K562 (cell line): ENCODE results near the gene CD19. TPM values are rescaled to one million over a fixed set of nuclear protein-coding genes. Genes with fewer than 3 reads are reported as not detected.

ENCODE experiments used
- CBX8 ChIP-seq: fragments of 200-600 bp; sonication (generic); IDR thresholded peaks from 2 replicates; pipeline ENCODE4 v1.6.1; 2012; ENCODE audit warnings: borderline replicate concordance, mixed run types, low read depth, mild to moderate bottlenecking, moderate library complexity, mixed read lengths, low read length, control low read depth, inconsistent platforms; ENCODE audit not compliant: poor library complexity, severe bottlenecking; ENCODE audit errors: extremely low read depth
- CREBBP ChIP-seq: IDR thresholded peaks from one replicate; pipeline ENCODE4 v1.6.1; 2012; ENCODE audit warnings: low read depth, mild to moderate bottlenecking, control low read depth, inconsistent platforms, low read length
- ETS2 ChIP-seq: IDR thresholded peaks from 2 replicates; pipeline ENCODE4 v1.6.1; 2016; ENCODE audit warnings: borderline replicate concordance, missing genetic modification characterization, mild to moderate bottlenecking, moderate library complexity, missing compliant biosample characterization; ENCODE audit not compliant: poor library complexity, severe bottlenecking
- MAFF ChIP-seq: IDR thresholded peaks from 2 replicates; pipeline ENCODE4 v1.6.1; 2012; ENCODE audit warnings: low read length, improper control_type of control experiment
- NFE2L1 ChIP-seq: fragments of 450-650 bp; IDR thresholded peaks from 2 replicates; pipeline ENCODE4 v1.6.1; 2016; ENCODE audit warnings: missing genetic modification characterization, low read depth, mild to moderate bottlenecking, missing compliant biosample characterization, moderate library complexity, borderline replicate concordance
- SMAD1 ChIP-seq: fragments of 150-350 bp; IDR thresholded peaks from 2 replicates; pipeline ENCODE4 v1.6.1; 2014; ENCODE audit warnings: low read length, low read depth; ENCODE audit not compliant: partially characterized antibody
- SMARCE1 ChIP-seq: fragments of 450-650 bp; IDR thresholded peaks from 2 replicates; pipeline ENCODE4 v1.7.1; 2016; ENCODE audit warnings: mild to moderate bottlenecking
- ZBTB1 ChIP-seq: sonication (generic); formaldehyde crosslinking; IDR thresholded peaks from 2 replicates; pipeline ENCODE4 v1.8.1; 2023; ENCODE audit warnings: missing genetic modification reagents, low read depth, mild to moderate bottlenecking, borderline replicate concordance
- ZKSCAN1 ChIP-seq: fragments of 150-350 bp; IDR thresholded peaks from 2 replicates; pipeline ENCODE4 v1.6.1; 2016; ENCODE audit warnings: low read depth, low read length
- ZNF121 ChIP-seq: sonication (generic); formaldehyde crosslinking; conservative IDR thresholded peaks from 2 replicates; pipeline ENCODE4 v1.8.0; 2022; ENCODE audit warnings: missing genetic modification reagents
- ZNF384 ChIP-seq: IDR thresholded peaks from 2 replicates; pipeline ENCODE4 v1.6.1; 2012; ENCODE audit warnings: low read depth, low read length, improper control_type of control experiment
- ZNF717 ChIP-seq: fragments of 250-450 bp; sonication (Bioruptor Pico); IDR thresholded peaks from 2 replicates; pipeline ENCODE4 v1.5.0; 2021
- polyA plus RNA-seq, 8 experiments: library from polyadenylated mRNA; depleted of rRNA in 4 of 8; stranded (reverse) in 5 of 8; unstranded in 3 of 8; fragments of >200 nt; fragmentation: Nextera tagmentation in 2 of 8; fragmentation: Illumina TruSeq in 1 of 8; extraction: Ambion mirVana in 2 of 8; extraction: Trizol in 1 of 8; gene quantifications; 2 replicates each; pipeline versions ENCODE4 v1.2.1 to v1.2.3, GENCODE V29; 2011 to 2014; ENCODE audit warnings: inconsistent platforms in 1 of 8, missing spikeins in 1 of 8
- total RNA-seq, 7 experiments: library from RNA; depleted of rRNA in 6 of 7; stranded (reverse); fragments of >200 nt in 6 of 7; fragmentation: Illumina TruSeq in 2 of 7; extraction: Trizol in 2 of 7; gene quantifications; 2 replicates each; pipeline versions ENCODE4 v1.2.1 to v1.2.3, GENCODE V29; 2011 to 2021; ENCODE audit warnings: low replicate concordance in 1 of 7
- TF ChIP-seq, protein P1 (sequence below): fragments of 450-650 bp; IDR thresholded peaks from 2 replicates; pipeline ENCODE4 v1.6.1; 2016; ENCODE audit warnings: antibody characterized with exemption
- TF ChIP-seq, protein P2 (sequence below): IDR thresholded peaks from 2 replicates; pipeline ENCODE4 v1.6.1; 2014; ENCODE audit warnings: antibody characterized with exemption
- TF ChIP-seq, protein P3 (sequence below): sonication (generic); formaldehyde crosslinking; IDR thresholded peaks from 2 replicates; pipeline ENCODE4 v1.8.0; 2022; ENCODE audit warnings: mild to moderate bottlenecking, missing genetic modification reagents
- TF ChIP-seq, protein P4 (sequence below): sonication (generic); formaldehyde crosslinking; IDR thresholded peaks from 2 replicates; pipeline ENCODE4 v1.8.0; 2023; ENCODE audit warnings: mild to moderate bottlenecking, missing genetic modification reagents
- TF ChIP-seq, protein P5 (sequence below): fragments of 250-450 bp; sonication (Bioruptor Pico); IDR thresholded peaks from 2 replicates; pipeline ENCODE4 v1.5.1; 2021; ENCODE audit warnings: mild to moderate bottlenecking
- TF ChIP-seq, protein P6 (sequence below): fragments of 250-450 bp; sonication (Bioruptor Pico); IDR thresholded peaks from 2 replicates; pipeline ENCODE4 v1.5.0; 2021; ENCODE audit warnings: mild to moderate bottlenecking, borderline replicate concordance

Gene CD19
- total and polyA plus RNA-seq, 9 of the 15 experiments (the other 6 are each of a cell fraction or from before 2014, with no cell fraction given) = 0.27 to 3.7 (median 2.0) TPM; not detected in 1

DNA sequence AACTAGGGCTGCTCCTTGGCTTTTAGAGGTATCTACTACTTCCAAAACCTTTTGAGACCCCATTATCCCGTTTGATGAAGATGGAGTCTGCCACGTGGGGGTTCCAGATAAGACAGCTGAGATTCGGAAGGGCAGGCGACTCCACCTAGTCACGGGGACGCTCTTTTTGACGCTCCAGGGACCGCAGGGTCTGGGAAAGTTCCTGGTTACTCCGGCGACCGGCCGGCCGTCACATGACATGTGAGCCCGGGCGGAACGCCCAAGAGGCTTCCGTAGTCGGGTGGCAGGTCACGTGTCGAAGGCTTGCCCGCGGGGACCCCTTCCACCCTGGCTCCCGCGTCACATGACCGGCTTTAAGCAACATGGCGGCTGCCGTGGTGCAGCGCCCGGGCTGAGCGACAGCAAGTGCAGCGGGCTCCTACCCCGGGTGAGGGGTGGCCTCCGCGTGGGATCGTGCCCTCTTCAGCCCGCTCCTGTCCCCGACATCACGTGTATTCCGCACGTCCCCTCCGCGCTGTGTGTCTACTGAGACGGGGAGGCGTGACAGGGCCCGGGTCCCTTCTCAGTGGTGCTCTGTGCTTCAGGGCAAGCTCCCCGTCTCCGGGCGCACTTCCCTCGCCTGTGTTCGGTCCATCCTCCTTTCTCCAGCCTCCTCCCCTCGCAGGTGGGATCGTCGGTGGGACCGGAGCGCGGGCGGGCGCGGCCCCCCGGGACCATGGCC lies 42.8 kb downstream of the CD19 start, which contains the start of gene SPNS1 (continued):
- no peak for TF ChIP-seq ZNF121
- TF ChIP-seq, protein P1, sequence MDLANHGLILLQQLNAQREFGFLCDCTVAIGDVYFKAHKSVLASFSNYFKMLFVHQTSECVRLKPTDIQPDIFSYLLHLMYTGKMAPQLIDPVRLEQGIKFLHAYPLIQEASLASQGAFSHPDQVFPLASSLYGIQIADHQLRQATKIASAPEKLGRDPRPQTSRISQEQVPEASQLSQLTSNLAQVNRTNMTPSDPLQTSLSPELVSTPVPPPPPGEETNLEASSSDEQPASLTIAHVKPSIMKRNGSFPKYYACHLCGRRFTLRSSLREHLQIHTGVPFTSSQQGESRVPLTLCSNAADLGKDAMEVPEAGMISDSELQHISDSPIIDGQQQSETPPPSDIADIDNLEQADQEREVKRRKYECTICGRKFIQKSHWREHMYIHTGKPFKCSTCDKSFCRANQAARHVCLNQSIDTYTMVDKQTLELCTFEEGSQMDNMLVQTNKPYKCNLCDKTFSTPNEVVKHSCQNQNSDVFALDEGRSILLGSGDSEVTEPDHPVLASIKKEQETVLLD = no peak
- TF ChIP-seq SMAD1 = no peak
- TF ChIP-seq CBX8 = no peak
- 0 out of 2 replicates have a peak, but pooled peaks have one; percentile 24 for TF ChIP-seq ZNF384
- TF ChIP-seq ZKSCAN1 = peak; percentile 51; the same call in 1 of the 2 replicates
- TF ChIP-seq, protein P2, sequence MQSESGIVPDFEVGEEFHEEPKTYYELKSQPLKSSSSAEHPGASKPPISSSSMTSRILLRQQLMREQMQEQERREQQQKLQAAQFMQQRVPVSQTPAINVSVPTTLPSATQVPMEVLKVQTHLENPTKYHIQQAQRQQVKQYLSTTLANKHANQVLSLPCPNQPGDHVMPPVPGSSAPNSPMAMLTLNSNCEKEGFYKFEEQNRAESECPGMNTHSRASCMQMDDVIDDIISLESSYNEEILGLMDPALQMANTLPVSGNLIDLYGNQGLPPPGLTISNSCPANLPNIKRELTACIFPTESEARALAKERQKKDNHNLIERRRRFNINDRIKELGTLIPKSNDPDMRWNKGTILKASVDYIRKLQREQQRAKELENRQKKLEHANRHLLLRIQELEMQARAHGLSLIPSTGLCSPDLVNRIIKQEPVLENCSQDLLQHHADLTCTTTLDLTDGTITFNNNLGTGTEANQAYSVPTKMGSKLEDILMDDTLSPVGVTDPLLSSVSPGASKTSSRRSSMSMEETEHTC = peak; percentile 98
- TF ChIP-seq ETS2 (tag) = no peak
- no peak for TF ChIP-seq MAFF
- no peak for TF ChIP-seq CREBBP
- TF ChIP-seq, protein P3, sequence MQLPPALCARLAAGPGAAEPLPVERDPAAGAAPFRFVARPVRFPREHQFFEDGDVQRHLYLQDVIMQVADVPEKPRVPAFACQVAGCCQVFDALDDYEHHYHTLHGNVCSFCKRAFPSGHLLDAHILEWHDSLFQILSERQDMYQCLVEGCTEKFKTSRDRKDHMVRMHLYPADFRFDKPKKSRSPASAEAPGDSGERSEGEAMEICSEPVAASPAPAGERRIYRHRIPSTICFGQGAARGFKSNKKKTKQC (CRISPR knock-in tag) = no peak
- TF ChIP-seq, protein P4, sequence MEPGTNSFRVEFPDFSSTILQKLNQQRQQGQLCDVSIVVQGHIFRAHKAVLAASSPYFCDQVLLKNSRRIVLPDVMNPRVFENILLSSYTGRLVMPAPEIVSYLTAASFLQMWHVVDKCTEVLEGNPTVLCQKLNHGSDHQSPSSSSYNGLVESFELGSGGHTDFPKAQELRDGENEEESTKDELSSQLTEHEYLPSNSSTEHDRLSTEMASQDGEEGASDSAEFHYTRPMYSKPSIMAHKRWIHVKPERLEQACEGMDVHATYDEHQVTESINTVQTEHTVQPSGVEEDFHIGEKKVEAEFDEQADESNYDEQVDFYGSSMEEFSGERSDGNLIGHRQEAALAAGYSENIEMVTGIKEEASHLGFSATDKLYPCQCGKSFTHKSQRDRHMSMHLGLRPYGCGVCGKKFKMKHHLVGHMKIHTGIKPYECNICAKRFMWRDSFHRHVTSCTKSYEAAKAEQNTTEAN (CRISPR knock-in tag) = no peak
- no peak for TF ChIP-seq ZNF717 (CRISPR knock-in tag)
- TF ChIP-seq NFE2L1 (tag) = no peak
- no peak for TF ChIP-seq SMARCE1
- TF ChIP-seq, protein P5, sequence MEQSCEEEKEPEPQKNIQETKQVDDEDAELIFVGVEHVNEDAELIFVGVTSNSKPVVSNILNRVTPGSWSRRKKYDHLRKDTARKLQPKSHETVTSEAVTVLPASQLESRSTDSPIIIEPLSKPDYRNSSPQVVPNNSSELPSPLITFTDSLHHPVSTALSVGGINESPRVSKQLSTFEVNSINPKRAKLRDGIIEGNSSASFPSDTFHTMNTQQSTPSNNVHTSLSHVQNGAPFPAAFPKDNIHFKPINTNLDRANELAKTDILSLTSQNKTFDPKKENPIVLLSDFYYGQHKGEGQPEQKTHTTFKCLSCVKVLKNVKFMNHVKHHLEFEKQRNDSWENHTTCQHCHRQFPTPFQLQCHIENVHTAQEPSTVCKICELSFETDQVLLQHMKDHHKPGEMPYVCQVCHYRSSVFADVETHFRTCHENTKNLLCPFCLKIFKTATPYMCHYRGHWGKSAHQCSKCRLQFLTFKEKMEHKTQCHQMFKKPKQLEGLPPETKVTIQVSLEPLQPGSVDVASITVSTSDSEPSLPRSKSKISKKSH (CRISPR knock-in tag) = no peak
- TF ChIP-seq, protein P6, sequence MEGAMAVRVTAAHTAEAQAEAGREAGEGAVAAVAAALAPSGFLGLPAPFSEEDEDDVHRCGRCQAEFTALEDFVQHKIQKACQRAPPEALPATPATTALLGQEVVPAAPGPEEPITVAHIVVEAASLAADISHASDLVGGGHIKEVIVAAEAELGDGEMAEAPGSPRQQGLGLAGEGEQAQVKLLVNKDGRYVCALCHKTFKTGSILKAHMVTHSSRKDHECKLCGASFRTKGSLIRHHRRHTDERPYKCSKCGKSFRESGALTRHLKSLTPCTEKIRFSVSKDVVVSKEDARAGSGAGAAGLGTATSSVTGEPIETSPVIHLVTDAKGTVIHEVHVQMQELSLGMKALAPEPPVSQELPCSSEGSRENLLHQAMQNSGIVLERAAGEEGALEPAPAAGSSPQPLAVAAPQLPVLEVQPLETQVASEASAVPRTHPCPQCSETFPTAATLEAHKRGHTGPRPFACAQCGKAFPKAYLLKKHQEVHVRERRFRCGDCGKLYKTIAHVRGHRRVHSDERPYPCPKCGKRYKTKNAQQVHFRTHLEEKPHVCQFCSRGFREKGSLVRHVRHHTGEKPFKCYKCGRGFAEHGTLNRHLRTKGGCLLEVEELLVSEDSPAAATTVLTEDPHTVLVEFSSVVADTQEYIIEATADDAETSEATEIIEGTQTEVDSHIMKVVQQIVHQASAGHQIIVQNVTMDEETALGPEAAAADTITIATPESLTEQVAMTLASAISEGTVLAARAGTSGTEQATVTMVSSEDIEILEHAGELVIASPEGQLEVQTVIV (CRISPR knock-in tag) = no peak
- TF ChIP-seq ZBTB1 (CRISPR knock-in tag) = no peak
